HepG2 (cell line): ENCODE data around the gene PRXL2B. TPM values are rescaled to one million over a fixed set of nuclear protein-coding genes. Genes with fewer than 3 reads are reported as not detected.

Source experiments
- ATAC-seq: fragments of 200-7000 bp; cut with Tn5 transposase; 3 replicates; pipeline ENCODE4 v1.9.1; 2020; ENCODE audit warnings: mild to moderate bottlenecking, moderate library complexity
- BruUV-seq: library from RNA; stranded (reverse); fragments of 400-500 nt; replicated peaks from 2 replicates; lab custom pipeline; 2021; lab: Mats Ljungman, UMichigan
- CTCF ChIA-PET: fragments of 300-600 bp; formaldehyde crosslinking; extraction: SDS; loops from one replicate; lab custom pipeline; 2021; ENCODE audit warnings: low total read pairs, inconsistent platforms, low intra/inter-chr PET ratio; lab: Yijun Ruan, JAX
- POLR2A ChIA-PET: fragments of 350-600 bp; sonication (Branson Sonifier 250); formaldehyde crosslinking; loops from one replicate; lab custom pipeline; 2020; ENCODE audit warnings: antibody characterized with exemption, inconsistent platforms; lab: Yijun Ruan, JAX
- DNase-seq: peaks from one replicate; pipeline ENCODE4 v3.0.0-alpha.2; 2015; ENCODE audit warnings: low spot score
- FAIRE-seq: peaks from 3 replicates; lab custom pipeline; 2011; peaks lifted over from hg19 to GRCh38; lab: Jason Lieb, UNC
- H2AFZ ChIP-seq: one replicate; pipeline ENCODE4 v1.6.1; 2011; ENCODE audit warnings: low read length, inconsistent platforms
- H3K27ac ChIP-seq: fragments of 300-600 bp; 3 replicates; pipeline ENCODE4 v1.8.0; 2011; ENCODE audit warnings: mixed run types, mild to moderate bottlenecking, mixed read lengths, low read length, inconsistent platforms; ENCODE audit not compliant: insufficient read depth; ENCODE audit errors: extremely low read length
- H3K27me3 ChIP-seq, 2 experiments: fragments of 200-600 bp in 1 of 2; 2 replicates in 1 of 2; 3 replicates in 1 of 2; pipeline versions ENCODE4 v1.6.0 to v1.8.0; 2011; ENCODE audit warnings: low read length in 2 of 2, mild to moderate bottlenecking in 2 of 2, moderate library complexity in 2 of 2, inconsistent platforms in 1 of 2; ENCODE audit not compliant: insufficient read depth in 2 of 2, control insufficient read depth in 1 of 2
- H3K36me3 ChIP-seq, 2 experiments: fragments of 200-600 bp in 1 of 2; replicated peaks in 1 of 2; 2 replicates in 1 of 2; 3 replicates in 1 of 2; pipeline versions ENCODE4 v1.5.1 to v1.8.0; 2011; ENCODE audit warnings: low read length in 2 of 2, inconsistent platforms in 1 of 2; ENCODE audit not compliant: insufficient read depth in 2 of 2, control insufficient read depth in 1 of 2
- H3K4me1 ChIP-seq: 2 replicates; pipeline ENCODE4 v1.5.1; 2012; ENCODE audit warnings: low read length, inconsistent platforms; ENCODE audit not compliant: insufficient read depth
- H3K4me2 ChIP-seq: 2 replicates; pipeline ENCODE4 v1.6.0; 2011; ENCODE audit warnings: low read depth, low read length, inconsistent platforms
- H3K4me3 ChIP-seq, 3 experiments: fragments of 200-600 bp in 1 of 3; sonication (generic), shearing (Covaris generic) in 1 of 3; replicated peaks in 1 of 3; 2 replicates each; pipeline ENCODE4 v1.5.1; 2011 to 2016; ENCODE audit warnings: low read length in 3 of 3, inconsistent platforms in 2 of 3, low read depth in 2 of 3, mild to moderate bottlenecking in 2 of 3, control low read depth in 1 of 3, mixed read lengths in 1 of 3; ENCODE audit not compliant: insufficient read depth in 1 of 3
- H3K79me2 ChIP-seq: one replicate; pipeline ENCODE4 v1.6.1; 2011; ENCODE audit warnings: low read length, inconsistent platforms; ENCODE audit not compliant: insufficient read depth
- H3K9ac ChIP-seq: 2 replicates; pipeline ENCODE4 v1.6.0; 2011; ENCODE audit warnings: mild to moderate bottlenecking, low read depth, low read length, inconsistent platforms; ENCODE audit not compliant: insufficient read depth
- H3K9me3 ChIP-seq: 2 replicates; pipeline ENCODE4 v1.5.1; 2012; ENCODE audit warnings: mild to moderate bottlenecking, low read length
- H4K20me1 ChIP-seq: 2 replicates; pipeline ENCODE4 v1.6.0; 2011; ENCODE audit warnings: inconsistent platforms, mild to moderate bottlenecking, low read length, moderate library complexity; ENCODE audit not compliant: insufficient read depth
- HNRNPLL ChIP-seq: fragments of 200-400 bp; formaldehyde crosslinking; IDR thresholded peaks from 2 replicates; pipeline ENCODE4 v1.6.1; 2017; ENCODE audit warnings: mild to moderate bottlenecking, low read depth, low read length; ENCODE audit not compliant: poor library complexity, severe bottlenecking
- KDM1A ChIP-seq: IDR thresholded peaks from 2 replicates; pipeline ENCODE4 v1.6.1; 2016; ENCODE audit warnings: missing compliant biosample characterization
- KLF16 ChIP-seq, 2 experiments: sonication (generic) in 1 of 2; formaldehyde crosslinking in 1 of 2; IDR thresholded peaks; 2 replicates each; pipeline versions ENCODE4 v1.6.1 to v1.8.0; 2016 to 2023; ENCODE audit warnings: missing genetic modification reagents in 2 of 2, missing compliant biosample characterization in 1 of 2
- KMT2A ChIP-seq: sonication (generic); formaldehyde crosslinking; IDR thresholded peaks from 2 replicates; pipeline ENCODE4 v1.4.0; 2020; ENCODE audit warnings: missing genetic modification reagents
- ZNF709 ChIP-seq: sonication (generic); formaldehyde crosslinking; IDR thresholded peaks from 2 replicates; pipeline ENCODE4 v1.5.0; 2020; ENCODE audit warnings: mild to moderate bottlenecking, missing genetic modification reagents
- WGBS: methylation state at CpG from one replicate; pipeline ENCODE4 v1.1.6; 2017; ENCODE audit warnings: low lambda C conversion rate; 5-methylcytosine and 5-hydroxymethylcytosine counted together
- in situ Hi-C: cut with HindIII; loops from 2 replicates; pipeline ENCODE4 v1.10.0; 2017; ENCODE audit warnings: low pct_unique_long_range_greater_than_20kb; ENCODE audit not compliant: extremely low pct_ligation_motif_present
- intact Hi-C: fragments of 100-400 bp; cut with micrococcal nuclease; formaldehyde crosslinking; loops from one replicate; pipeline ENCODE4 v1.10.0; 2022; ENCODE audit not compliant: unreplicated experiment
- polyA plus RNA-seq, 8 experiments: library from polyadenylated mRNA; depleted of rRNA in 3 of 8; stranded (reverse) in 7 of 8; unstranded in 1 of 8; fragments of >200 nt; fragmentation: Illumina TruSeq in 4 of 8; extraction: Trizol in 4 of 8; gene quantifications; 2 replicates each; pipeline versions ENCODE4 v1.2.1 to v1.2.3, GENCODE V29; 2011 to 2016; ENCODE audit warnings: low read depth in 4 of 8, missing spikeins in 1 of 8, mixed read lengths in 1 of 8; ENCODE audit not compliant: insufficient read depth in 1 of 8
- total RNA-seq, 5 experiments: library from RNA; depleted of rRNA; stranded (reverse); fragments of >200 nt; fragmentation: Illumina TruSeq; extraction: Trizol; gene quantifications; 2 replicates each; pipeline ENCODE4 v1.2.3, GENCODE V29; 2016; ENCODE audit warnings: low read depth in 1 of 5
- TF ChIP-seq, protein P1 (sequence below): sonication (generic); formaldehyde crosslinking; IDR thresholded peaks from 2 replicates; pipeline ENCODE4 v1.8.1; 2023; ENCODE audit warnings: mild to moderate bottlenecking, moderate library complexity, missing genetic modification reagents
- TF ChIP-seq, protein P2 (sequence below): sonication (generic); formaldehyde crosslinking; IDR thresholded peaks from 2 replicates; pipeline ENCODE4 v1.5.0; 2020; ENCODE audit warnings: missing genetic modification reagents
- TF ChIP-seq, protein P3 (sequence below): sonication (generic); formaldehyde crosslinking; IDR thresholded peaks from 2 replicates; pipeline ENCODE4 v1.5.0; 2020; ENCODE audit warnings: missing genetic modification reagents
- TF ChIP-seq, protein P4 (sequence below): sonication (generic); formaldehyde crosslinking; IDR thresholded peaks from one replicate; pipeline ENCODE4 v1.5.1; 2020; ENCODE audit warnings: mild to moderate bottlenecking, missing genetic modification reagents; ENCODE audit errors: not compliant biosample characterization

Gene PRXL2B
- total and polyA plus RNA-seq, 2 of the 13 experiments (the other 11 are each of a cell fraction or from before 2014, with no cell fraction given): 16.8 to 22.1 TPM

DNA sequence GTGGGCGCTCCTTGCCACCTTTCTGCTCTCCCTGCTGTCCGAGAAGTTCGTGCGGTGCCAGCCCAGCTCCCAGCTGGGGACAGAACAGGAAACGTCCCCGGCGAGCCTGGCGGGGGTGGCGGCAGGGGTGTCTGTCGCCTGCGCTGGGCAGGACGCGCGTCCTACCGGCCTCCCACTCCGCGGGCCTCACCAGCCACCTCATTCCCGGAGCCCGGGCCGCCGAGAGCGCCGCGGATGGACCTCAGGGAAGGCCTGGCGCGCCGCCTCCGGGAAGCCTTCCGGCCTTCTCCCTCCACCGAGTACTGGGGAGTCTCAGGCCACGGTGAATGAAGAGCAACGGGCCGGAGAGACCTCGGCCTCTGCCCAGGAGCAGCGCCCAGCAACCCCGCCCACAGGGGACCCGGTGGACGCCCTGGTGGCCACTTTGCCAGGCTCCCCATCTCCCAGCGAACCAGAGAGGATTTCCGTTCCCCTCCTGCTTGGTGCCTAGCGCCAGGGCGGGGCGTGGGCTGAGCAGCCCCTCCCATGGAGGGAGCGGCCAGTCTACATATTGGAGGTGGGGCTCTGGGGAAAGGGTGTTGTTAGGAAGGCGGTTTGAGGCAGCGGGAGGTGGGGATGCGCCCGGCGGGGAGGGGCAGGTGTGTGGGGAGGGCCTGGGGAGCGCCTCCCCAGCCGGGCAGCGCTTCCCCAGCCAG, 39.9 kb upstream of the PRXL2B start:
- H3K4me2 ChIP-seq: peak overlapping the region; percentile 85
- peaks cover 82% of the 10 kb centered on the region for H3K4me1 ChIP-seq
- no peaks in the 10 kb centered on the region for H3K79me2 ChIP-seq
- peak overlapping the region; percentile 76 for H3K9ac ChIP-seq
- H3K27ac ChIP-seq: peak overlapping the region; percentile 51
- no peaks in the 10 kb centered on the region for H3K36me3 ChIP-seq
- intact Hi-C loops (loop anchor here (2.0 kb wide), 1 partner anchor 20 kb away; the partner anchor contains the start of gene PANK4), in situ Hi-C loops (loop anchor here (5.0 kb wide), 1 partner anchor 134 kb away; the partner anchor contains the start of gene PEX10)
- peak; percentile 56 for ATAC-seq
- WGBS: 0% methylated on average over 8 of the region's 52 CpGs
- FAIRE-seq: peak; percentile 15
- ChIA-PET POLR2A (interaction anchor here (0.6 to 3.4 kb wide), 20 partner anchors 9 to 1308 kb away, joined by 3 to 38 read pairs (median 5); partner anchors contain the start of genes MORN1, PANK4, PEX10 and PRXL2B), CTCF (interaction anchor here (2.0 kb wide), 1 partner anchor 133 kb away, joined by 18 read pairs; no protein-coding TSS in a partner anchor)
- no peaks in the 10 kb centered on the region for H3K9me3 ChIP-seq
- no peaks in the 10 kb centered on the region for H4K20me1 ChIP-seq
- no peak overlapping the region for H2AFZ ChIP-seq
- DNase-seq: peak; percentile 75
- H3K4me3 ChIP-seq: peak overlapping the region; percentile 61 to 80 (median 64)
- peaks cover 4 to 6% of the 10 kb centered on the region in 2 experiments; a peak in 2 of 5 replicates for H3K27me3 ChIP-seq
- BruUV-seq: TSS peak; percentile 79
- TF ChIP-seq KMT2A (CRISPR knock-in tag): no peak; the same call in 1 of the 2 replicates
- TF ChIP-seq, protein P1, sequence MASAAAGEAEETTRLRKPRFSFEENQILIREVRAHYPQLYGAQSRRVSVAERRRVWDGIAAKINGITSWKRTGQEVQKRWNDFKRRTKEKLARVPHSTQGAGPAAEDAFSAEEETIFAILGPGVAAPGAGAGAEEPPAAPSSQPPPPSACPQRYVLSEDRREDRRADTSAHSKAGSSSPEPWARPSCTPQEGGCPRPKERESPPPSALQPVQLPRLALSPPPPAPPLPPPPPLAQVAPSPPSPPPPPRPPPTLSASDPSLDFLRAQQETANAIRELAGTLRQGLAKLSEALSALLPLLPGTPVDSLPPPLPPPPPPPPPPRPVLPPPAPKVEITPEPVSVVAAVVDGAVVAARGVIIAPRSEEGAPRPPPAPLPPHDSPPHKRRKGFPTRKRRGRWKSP: 0 out of 2 replicates have a peak, but pooled peaks have one; percentile 11
- TF ChIP-seq KLF16 (CRISPR knock-in tag; IDR thresholded peaks at IDR 0.05): peak in 1 of 2 experiments; percentile 7; a peak in 1 of 4 replicates
- TF ChIP-seq, protein P2, sequence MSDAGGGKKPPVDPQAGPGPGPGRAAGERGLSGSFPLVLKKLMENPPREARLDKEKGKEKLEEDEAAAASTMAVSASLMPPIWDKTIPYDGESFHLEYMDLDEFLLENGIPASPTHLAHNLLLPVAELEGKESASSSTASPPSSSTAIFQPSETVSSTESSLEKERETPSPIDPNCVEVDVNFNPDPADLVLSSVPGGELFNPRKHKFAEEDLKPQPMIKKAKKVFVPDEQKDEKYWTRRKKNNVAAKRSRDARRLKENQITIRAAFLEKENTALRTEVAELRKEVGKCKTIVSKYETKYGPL: no peak
- TF ChIP-seq, protein P3, sequence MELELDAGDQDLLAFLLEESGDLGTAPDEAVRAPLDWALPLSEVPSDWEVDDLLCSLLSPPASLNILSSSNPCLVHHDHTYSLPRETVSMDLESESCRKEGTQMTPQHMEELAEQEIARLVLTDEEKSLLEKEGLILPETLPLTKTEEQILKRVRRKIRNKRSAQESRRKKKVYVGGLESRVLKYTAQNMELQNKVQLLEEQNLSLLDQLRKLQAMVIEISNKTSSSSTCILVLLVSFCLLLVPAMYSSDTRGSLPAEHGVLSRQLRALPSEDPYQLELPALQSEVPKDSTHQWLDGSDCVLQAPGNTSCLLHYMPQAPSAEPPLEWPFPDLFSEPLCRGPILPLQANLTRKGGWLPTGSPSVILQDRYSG (CRISPR knock-in tag): 0 out of 2 replicates have a peak, but pooled peaks have one; percentile 29
- TF ChIP-seq HNRNPLL: peak; percentile 72
- peak; percentile 86 for TF ChIP-seq ZNF709
- TF ChIP-seq, protein P4, sequence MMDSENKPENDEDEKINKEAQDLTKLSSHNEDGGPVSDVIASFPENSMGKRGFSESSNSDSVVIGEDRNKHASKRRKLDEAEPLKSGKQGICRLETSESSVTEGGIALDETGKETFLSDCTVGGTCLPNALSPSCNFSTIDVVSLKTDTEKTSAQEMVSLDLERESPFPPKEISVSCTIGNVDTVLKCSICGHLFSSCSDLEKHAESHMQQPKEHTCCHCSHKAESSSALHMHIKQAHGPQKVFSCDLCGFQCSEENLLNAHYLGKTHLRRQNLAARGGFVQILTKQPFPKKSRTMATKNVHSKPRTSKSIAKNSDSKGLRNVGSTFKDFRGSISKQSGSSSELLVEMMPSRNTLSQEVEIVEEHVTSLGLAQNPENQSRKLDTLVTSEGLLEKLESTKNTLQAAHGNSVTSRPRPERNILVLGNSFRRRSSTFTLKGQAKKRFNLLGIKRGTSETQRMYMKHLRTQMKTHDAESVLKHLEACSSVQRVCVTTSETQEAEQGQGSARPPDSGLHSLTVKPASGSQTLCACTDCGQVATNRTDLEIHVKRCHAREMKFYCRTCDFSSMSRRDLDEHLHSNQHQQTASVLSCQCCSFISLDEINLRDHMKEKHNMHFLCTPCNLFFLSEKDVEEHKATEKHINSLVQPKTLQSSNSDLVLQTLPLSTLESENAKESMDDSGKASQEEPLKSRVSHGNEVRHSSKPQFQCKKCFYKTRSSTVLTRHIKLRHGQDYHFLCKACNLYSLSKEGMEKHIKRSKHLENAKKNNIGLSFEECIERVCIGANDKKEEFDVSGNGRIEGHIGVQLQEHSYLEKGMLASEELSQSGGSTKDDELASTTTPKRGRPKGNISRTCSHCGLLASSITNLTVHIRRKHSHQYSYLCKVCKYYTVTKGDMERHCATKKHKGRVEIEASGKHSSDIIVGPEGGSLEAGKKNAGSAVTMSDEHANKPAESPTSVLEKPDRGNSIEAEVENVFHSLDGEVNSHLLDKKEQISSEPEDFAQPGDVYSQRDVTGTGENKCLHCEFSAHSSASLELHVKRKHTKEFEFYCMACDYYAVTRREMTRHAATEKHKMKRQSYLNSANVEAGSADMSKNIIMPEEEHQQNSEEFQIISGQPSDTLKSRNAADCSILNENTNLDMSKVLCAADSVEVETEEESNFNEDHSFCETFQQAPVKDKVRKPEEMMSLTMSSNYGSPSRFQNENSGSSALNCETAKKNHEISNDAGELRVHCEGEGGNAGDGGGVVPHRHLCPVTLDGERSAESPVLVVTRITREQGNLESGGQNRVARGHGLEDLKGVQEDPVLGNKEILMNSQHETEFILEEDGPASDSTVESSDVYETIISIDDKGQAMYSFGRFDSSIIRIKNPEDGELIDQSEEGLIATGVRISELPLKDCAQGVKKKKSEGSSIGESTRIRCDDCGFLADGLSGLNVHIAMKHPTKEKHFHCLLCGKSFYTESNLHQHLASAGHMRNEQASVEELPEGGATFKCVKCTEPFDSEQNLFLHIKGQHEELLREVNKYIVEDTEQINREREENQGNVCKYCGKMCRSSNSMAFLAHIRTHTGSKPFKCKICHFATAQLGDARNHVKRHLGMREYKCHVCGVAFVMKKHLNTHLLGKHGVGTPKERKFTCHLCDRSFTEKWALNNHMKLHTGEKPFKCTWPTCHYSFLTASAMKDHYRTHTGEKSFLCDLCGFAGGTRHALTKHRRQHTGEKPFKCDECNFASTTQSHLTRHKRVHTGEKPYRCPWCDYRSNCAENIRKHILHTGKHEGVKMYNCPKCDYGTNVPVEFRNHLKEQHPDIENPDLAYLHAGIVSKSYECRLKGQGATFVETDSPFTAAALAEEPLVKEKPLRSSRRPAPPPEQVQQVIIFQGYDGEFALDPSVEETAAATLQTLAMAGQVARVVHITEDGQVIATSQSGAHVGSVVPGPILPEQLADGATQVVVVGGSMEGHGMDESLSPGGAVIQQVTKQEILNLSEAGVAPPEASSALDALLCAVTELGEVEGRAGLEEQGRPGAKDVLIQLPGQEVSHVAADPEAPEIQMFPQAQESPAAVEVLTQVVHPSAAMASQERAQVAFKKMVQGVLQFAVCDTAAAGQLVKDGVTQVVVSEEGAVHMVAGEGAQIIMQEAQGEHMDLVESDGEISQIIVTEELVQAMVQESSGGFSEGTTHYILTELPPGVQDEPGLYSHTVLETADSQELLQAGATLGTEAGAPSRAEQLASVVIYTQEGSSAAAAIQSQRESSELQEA (CRISPR knock-in tag): peak; percentile 31
- TF ChIP-seq KDM1A (CRISPR knock-in tag): 0 out of 2 replicates have a peak, but pooled peaks have one; percentile 15
